Brain microvascular endothelial cell (primary cell): ENCODE results near the gene TCERG1.

Experiments used
- DNase-seq: peaks from one replicate; pipeline ENCODE4 v3.0.0-alpha.2; 2020
- H3K27ac ChIP-seq: fragments of 250-450 bp; sonication (Bioruptor Pico); 2 replicates; pipeline ENCODE4 v1.5.1; 2020; ENCODE audit warnings: mild to moderate bottlenecking, moderate library complexity
- H3K27me3 ChIP-seq: fragments of 250-450 bp; sonication (Bioruptor Pico); replicated peaks from 2 replicates; pipeline ENCODE4 v1.5.1; 2020; ENCODE audit warnings: mild to moderate bottlenecking
- H3K36me3 ChIP-seq: fragments of 250-450 bp; sonication (Bioruptor Pico); replicated peaks from 2 replicates; pipeline ENCODE4 v1.5.1; 2020; ENCODE audit warnings: mild to moderate bottlenecking
- H3K4me3 ChIP-seq: 2 replicates; pipeline ENCODE4 v1.5.1; 2011; ENCODE audit warnings: low read depth, mild to moderate bottlenecking, control low read depth, low read length, moderate library complexity
- in situ Hi-C: cut with HindIII; loops from 2 replicates; pipeline ENCODE4 v1.10.0; 2017; ENCODE audit warnings: low sequenced_read_pairs, low pct_ligation_motif_present
- TF ChIP-seq, protein P1 (sequence below): IDR thresholded peaks from 2 replicates; pipeline ENCODE4 v1.5.1; 2011; ENCODE audit warnings: low read depth, mild to moderate bottlenecking, moderate library complexity, low read length, control low read depth, inconsistent platforms; ENCODE audit errors: missing control alignments

TCERG1 gene

GRCh38 chr5:146484714-146485391 lies 37.7 kb downstream of the TCERG1 start:
- Histone ChIP-seq H3K27ac (no peak overlapping the region), H3K4me3 (no peak overlapping the region), H3K36me3 (peaks cover 38% of the 10 kb centered on the region), H3K27me3 (no peaks in the 10 kb centered on the region)
- in situ Hi-C loops, result no loop called here
- TF ChIP-seq, protein P1, sequence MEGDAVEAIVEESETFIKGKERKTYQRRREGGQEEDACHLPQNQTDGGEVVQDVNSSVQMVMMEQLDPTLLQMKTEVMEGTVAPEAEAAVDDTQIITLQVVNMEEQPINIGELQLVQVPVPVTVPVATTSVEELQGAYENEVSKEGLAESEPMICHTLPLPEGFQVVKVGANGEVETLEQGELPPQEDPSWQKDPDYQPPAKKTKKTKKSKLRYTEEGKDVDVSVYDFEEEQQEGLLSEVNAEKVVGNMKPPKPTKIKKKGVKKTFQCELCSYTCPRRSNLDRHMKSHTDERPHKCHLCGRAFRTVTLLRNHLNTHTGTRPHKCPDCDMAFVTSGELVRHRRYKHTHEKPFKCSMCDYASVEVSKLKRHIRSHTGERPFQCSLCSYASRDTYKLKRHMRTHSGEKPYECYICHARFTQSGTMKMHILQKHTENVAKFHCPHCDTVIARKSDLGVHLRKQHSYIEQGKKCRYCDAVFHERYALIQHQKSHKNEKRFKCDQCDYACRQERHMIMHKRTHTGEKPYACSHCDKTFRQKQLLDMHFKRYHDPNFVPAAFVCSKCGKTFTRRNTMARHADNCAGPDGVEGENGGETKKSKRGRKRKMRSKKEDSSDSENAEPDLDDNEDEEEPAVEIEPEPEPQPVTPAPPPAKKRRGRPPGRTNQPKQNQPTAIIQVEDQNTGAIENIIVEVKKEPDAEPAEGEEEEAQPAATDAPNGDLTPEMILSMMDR, result no peak
- no peak for DNase-seq

DNA sequence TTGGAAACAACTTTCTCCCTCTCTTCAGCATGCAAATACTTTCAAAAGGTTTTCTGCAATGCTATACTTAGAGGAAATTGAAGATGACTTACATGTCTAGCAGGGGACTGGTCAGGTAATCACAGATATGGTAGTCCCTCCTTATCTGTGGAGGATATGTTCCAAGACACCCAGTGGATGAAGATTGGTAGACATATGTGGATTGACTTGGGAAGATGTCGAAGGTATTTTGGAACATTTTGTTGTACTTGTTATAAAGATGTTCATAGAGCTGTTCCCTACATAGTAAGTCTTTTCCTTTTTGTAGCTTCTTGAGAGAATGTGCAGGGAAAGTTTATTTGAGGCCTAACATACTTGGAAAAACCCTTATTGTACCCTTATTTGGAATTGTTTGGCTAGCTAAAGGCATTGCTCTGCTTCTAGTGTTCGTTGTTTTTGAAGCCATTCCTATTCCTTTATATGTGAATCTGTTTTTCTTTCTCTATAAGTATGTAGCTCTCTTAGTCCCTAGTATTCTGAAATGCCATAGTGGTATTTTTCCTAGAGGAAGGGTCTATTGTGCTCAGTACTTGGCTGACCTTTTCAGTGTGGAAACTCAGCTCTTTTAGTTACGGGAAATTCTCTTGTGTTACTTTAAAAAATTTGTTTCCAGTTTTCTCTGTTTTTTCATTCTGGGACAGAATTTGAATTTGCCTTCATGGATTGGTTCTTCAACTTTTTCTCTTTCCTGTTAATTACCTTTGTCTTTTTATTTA lies 43.1 kb downstream of the TCERG1 start:
- Histone ChIP-seq H3K4me3 (no peak overlapping the region), H3K27me3 (no peaks in the 10 kb centered on the region), H3K27ac (no peak overlapping the region), H3K36me3 (peaks cover 20% of the 10 kb centered on the region)
- no peak for DNase-seq
- in situ Hi-C loops, result no loop called here
- TF ChIP-seq, protein P1, result no peak

DNA sequence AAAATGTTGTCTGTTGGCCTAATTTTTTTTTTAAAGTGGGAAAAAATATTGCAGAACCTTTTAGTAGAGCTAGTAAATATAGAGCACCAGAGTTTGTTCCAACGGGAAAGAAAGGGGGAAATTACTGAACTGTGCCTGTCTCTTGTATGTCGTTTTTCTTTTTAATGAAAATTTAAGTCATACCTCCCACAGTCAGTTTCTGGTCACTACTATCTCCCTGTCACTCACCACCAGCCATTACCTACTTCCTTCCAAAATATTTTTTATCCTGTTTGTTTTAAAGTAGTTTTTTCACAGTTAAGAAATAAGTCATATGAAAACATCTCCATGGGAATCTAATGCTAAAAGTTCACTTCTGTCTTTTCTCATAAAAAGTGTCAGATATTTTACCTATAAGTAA lies 47.5 kb downstream of the TCERG1 start:
- in situ Hi-C loops, result no loop called here
- TF ChIP-seq, protein P1, result no peak

DNA sequence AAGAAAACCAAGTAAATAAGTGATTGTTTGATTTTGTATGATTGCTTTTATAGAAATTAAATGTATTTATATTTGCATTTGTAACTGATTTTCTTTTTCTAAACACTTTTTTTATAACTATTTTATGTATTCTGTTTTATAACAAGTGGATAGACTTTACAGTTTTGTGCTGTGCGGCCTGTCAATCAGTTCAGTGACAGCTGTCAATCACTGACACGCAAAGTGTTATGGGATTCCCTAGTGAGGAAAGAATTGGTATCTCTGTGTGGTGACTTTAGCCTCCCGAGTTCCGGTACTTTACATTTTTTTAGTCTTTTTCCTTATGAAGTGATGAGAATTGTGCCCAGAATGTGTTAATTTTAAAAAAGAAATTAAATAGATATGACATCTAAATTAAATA lies 52.5 kb downstream of the TCERG1 start:
- peaks cover 14% of the 10 kb centered on the region for H3K36me3 ChIP-seq
- H3K27ac ChIP-seq, result no peak overlapping the region
- no peaks in the 10 kb centered on the region for H3K27me3 ChIP-seq
- DNase-seq, result no peak
- H3K4me3 ChIP-seq, result no peak overlapping the region
- in situ Hi-C loops, result no loop called here
- TF ChIP-seq, protein P1, result no peak

More for the DNA sequence above, 47.5 kb downstream of the TCERG1 start:
- no peaks in the 10 kb centered on the region for H3K27me3 ChIP-seq
- no peak overlapping the region for H3K27ac ChIP-seq
- no peak for DNase-seq
- no peak overlapping the region for H3K4me3 ChIP-seq
- H3K36me3 ChIP-seq, result peaks cover 7% of the 10 kb centered on the region

DNA sequence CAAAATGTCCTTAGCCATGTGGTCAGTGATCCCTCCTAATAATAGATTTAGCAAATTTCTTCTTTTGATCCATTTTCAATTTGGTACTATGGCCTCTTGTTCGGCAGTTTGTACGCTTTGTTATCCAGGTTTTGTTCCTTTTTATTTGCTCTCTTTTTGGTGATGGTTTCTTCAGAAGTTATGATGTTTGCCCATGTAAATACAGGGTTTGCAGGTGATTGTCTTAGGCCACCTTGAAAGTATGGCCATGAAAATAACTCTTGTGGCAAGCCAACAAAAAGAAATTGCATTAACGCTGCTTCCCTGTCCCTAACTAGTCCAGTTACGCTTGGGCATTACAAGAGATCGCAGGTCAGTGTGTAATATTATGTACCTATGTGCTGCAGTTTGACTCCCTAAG lies 60.3 kb downstream of the TCERG1 start:
- no peaks in the 10 kb centered on the region for H3K27me3 ChIP-seq
- peaks cover 35% of the 10 kb centered on the region for H3K36me3 ChIP-seq

More for the DNA sequence above, 60.3 kb downstream of the TCERG1 start:
- in situ Hi-C loops, result no loop called here
- Histone ChIP-seq H3K4me3 (no peak overlapping the region), H3K27ac (no peak overlapping the region)
- TF ChIP-seq, protein P1, result no peak
- no peak for DNase-seq
